HepG2 (cell line): ENCODE results near the gene TOGARAM1. TPM values are rescaled to one million over a fixed set of nuclear protein-coding genes. Genes with fewer than 3 reads are reported as not detected.
A peak's percentile ranks its signal among the peaks of the same experiment; 100 is the strongest.

Experiments
- DPF2 ChIP-seq: sonication (generic); formaldehyde crosslinking; IDR thresholded peaks from 2 replicates; pipeline ENCODE4 v1.4.0; 2020; ENCODE audit warnings: mild to moderate bottlenecking, low read depth, missing genetic modification reagents, borderline replicate concordance
- EEA1 ChIP-seq: sonication (generic); formaldehyde crosslinking; IDR thresholded peaks from 2 replicates; pipeline ENCODE4 v1.5.1; 2020; ENCODE audit warnings: mild to moderate bottlenecking, missing genetic modification reagents, borderline replicate concordance
- GTF3A ChIP-seq: sonication (generic); formaldehyde crosslinking; conservative IDR thresholded peaks from 2 replicates; pipeline ENCODE4 v1.4.0; 2020; ENCODE audit warnings: mild to moderate bottlenecking, missing genetic modification reagents
- HIC2 ChIP-seq: sonication (generic); formaldehyde crosslinking; IDR thresholded peaks from 2 replicates; pipeline ENCODE4 v1.9.0; 2022; ENCODE audit warnings: low read depth, missing genetic modification reagents
- HMGXB3 ChIP-seq: sonication (generic); formaldehyde crosslinking; IDR thresholded peaks from 2 replicates; pipeline ENCODE4 v1.4.0; 2020; ENCODE audit warnings: missing genetic modification reagents, borderline replicate concordance
- NCOA2 ChIP-seq: sonication (generic); formaldehyde crosslinking; IDR thresholded peaks from 2 replicates; pipeline ENCODE4 v1.8.0; 2022; ENCODE audit warnings: inconsistent platforms
- NR2C2 ChIP-seq: sonication (generic); formaldehyde crosslinking; IDR thresholded peaks from 2 replicates; pipeline ENCODE4 v1.4.0; 2020; ENCODE audit warnings: missing genetic modification reagents, mild to moderate bottlenecking, moderate library complexity, borderline replicate concordance
- SAFB2 ChIP-seq: sonication (generic); formaldehyde crosslinking; IDR thresholded peaks from 2 replicates; pipeline ENCODE4 v1.5.1; 2020; ENCODE audit warnings: missing genetic modification reagents, low read depth, mild to moderate bottlenecking, borderline replicate concordance
- SP5 ChIP-seq: IDR thresholded peaks from 2 replicates; pipeline ENCODE4 v1.6.1; 2016; ENCODE audit warnings: low read depth, borderline replicate concordance
- SRF ChIP-seq: IDR thresholded peaks from 2 replicates; pipeline ENCODE4 v1.6.1; 2011; ENCODE audit warnings: mild to moderate bottlenecking, low read depth, low read length, moderate library complexity
- TBX2 ChIP-seq: sonication (generic); formaldehyde crosslinking; IDR thresholded peaks from 2 replicates; pipeline ENCODE4 v1.5.0; 2020; ENCODE audit warnings: missing genetic modification reagents, mild to moderate bottlenecking, borderline replicate concordance
- ZC3H13 ChIP-seq: sonication (generic); formaldehyde crosslinking; IDR thresholded peaks from 2 replicates; pipeline ENCODE4 v1.8.1; 2023; ENCODE audit warnings: mild to moderate bottlenecking, missing genetic modification reagents, moderate library complexity
- ZNF367 ChIP-seq: sonication (generic); formaldehyde crosslinking; IDR thresholded peaks from 2 replicates; pipeline ENCODE4 v1.4.0; 2020; ENCODE audit warnings: missing genetic modification reagents, borderline replicate concordance
- ZNF431 ChIP-seq: sonication (generic); formaldehyde crosslinking; IDR thresholded peaks from 2 replicates; pipeline ENCODE4 v1.9.0; 2022; ENCODE audit warnings: missing genetic modification reagents, low read depth, mild to moderate bottlenecking, borderline replicate concordance
- ZNF44 ChIP-seq: sonication (generic); formaldehyde crosslinking; IDR thresholded peaks from 2 replicates; pipeline ENCODE4 v1.5.1; 2020; ENCODE audit warnings: mild to moderate bottlenecking, missing genetic modification reagents
- ZNF674 ChIP-seq: sonication (generic); formaldehyde crosslinking; IDR thresholded peaks from 2 replicates; pipeline ENCODE4 v1.5.0; 2020; ENCODE audit warnings: low read depth, mild to moderate bottlenecking, missing genetic modification reagents
- ZNF709 ChIP-seq: sonication (generic); formaldehyde crosslinking; IDR thresholded peaks from 2 replicates; pipeline ENCODE4 v1.5.0; 2020; ENCODE audit warnings: mild to moderate bottlenecking, missing genetic modification reagents
- ZSCAN20 ChIP-seq: sonication (generic); formaldehyde crosslinking; IDR thresholded peaks from 2 replicates; pipeline ENCODE4 v1.4.0; 2020; ENCODE audit warnings: missing genetic modification reagents, mild to moderate bottlenecking, borderline replicate concordance
- polyA plus RNA-seq, 8 experiments: library from polyadenylated mRNA; depleted of rRNA in 3 of 8; stranded (reverse) in 7 of 8; unstranded in 1 of 8; fragments of >200 nt; fragmentation: Illumina TruSeq in 4 of 8; extraction: Trizol in 4 of 8; gene quantifications; 2 replicates each; pipeline versions ENCODE4 v1.2.1 to v1.2.3, GENCODE V29; 2011 to 2016; ENCODE audit warnings: low read depth in 4 of 8, missing spikeins in 1 of 8, mixed read lengths in 1 of 8; ENCODE audit not compliant: insufficient read depth in 1 of 8
- total RNA-seq, 5 experiments: library from RNA; depleted of rRNA; stranded (reverse); fragments of >200 nt; fragmentation: Illumina TruSeq; extraction: Trizol; gene quantifications; 2 replicates each; pipeline ENCODE4 v1.2.3, GENCODE V29; 2016; ENCODE audit warnings: low read depth in 1 of 5

TOGARAM1 gene
- total and polyA plus RNA-seq, 2 of the 13 experiments (the other 11 are each of a cell fraction or from before 2014, with no cell fraction given): 5.6 to 9.8 TPM

- TF ChIP-seq SRF (no peak), EEA1 (CRISPR knock-in tag) (no peak), ZC3H13 (no peak), ZNF367 (CRISPR knock-in tag) (no peak), ZNF431 (CRISPR knock-in tag) (no peak), NR2C2 (no peak), HIC2 (no peak), DPF2 (CRISPR knock-in tag) (no peak), SP5 (CRISPR knock-in tag) (0 out of 2 replicates have a peak, but pooled peaks have one; percentile 35), GTF3A (CRISPR knock-in tag) (no peak), SAFB2 (CRISPR knock-in tag) (0 out of 2 replicates have a peak, but pooled peaks have one; percentile 37), ZSCAN20 (CRISPR knock-in tag) (0 out of 2 replicates have a peak, but pooled peaks have one; percentile 28), ZNF44 (no peak), ZNF709 (CRISPR knock-in tag) (peak; percentile 66), HMGXB3 (CRISPR knock-in tag) (0 out of 2 replicates have a peak, but pooled peaks have one; percentile 44), NCOA2 (no peak), TBX2 (CRISPR knock-in tag) (peak; percentile 42; the same call in 1 of the 2 replicates), ZNF674 (CRISPR knock-in tag) (no peak)
Measured at GRCh38 chr14:45083976-45084722, 122.2 kb downstream of the TOGARAM1 start, which contains the start of gene PRPF39 (continued).
